IMR-90 (cell line): ENCODE results near the gene SCGB1A1. TPM values are rescaled to one million over a fixed set of nuclear protein-coding genes. Genes with fewer than 3 reads are reported as not detected.

Source experiments
- ATAC-seq: fragments of 200-7000 bp; cut with Tn5 transposase; 2 replicates; pipeline ENCODE4 v1.9.1; 2020; ENCODE audit warnings: low read depth, mild to moderate bottlenecking, moderate library complexity
- BruUV-seq: library from RNA; stranded (reverse); fragments of 400-500 nt; replicated peaks from 2 replicates; lab custom pipeline; 2021; lab: Mats Ljungman, UMichigan
- CTCF ChIA-PET: fragments of 300-600 bp; formaldehyde crosslinking; extraction: SDS; loops from one replicate; lab custom pipeline; 2021; ENCODE audit warnings: antibody characterized with exemption; lab: Yijun Ruan, JAX
- POLR2A ChIA-PET: fragments of 300-600 bp; sonication (Branson Sonifier 250); formaldehyde crosslinking; loops from one replicate; lab custom pipeline; 2022; ENCODE audit warnings: antibody characterized with exemption; ENCODE audit not compliant: unreplicated experiment; lab: Charles Lee
- DNase-seq: peaks from one replicate; pipeline ENCODE4 v3.0.0; 2013
- H2AFZ ChIP-seq: replicated peaks from 2 replicates; pipeline ENCODE3; 2013; ENCODE audit warnings: low read length, mild to moderate bottlenecking; ENCODE audit not compliant: poor library complexity
- H2AK5ac ChIP-seq: 2 replicates; pipeline ENCODE4 v1.6.1; 2013; ENCODE audit warnings: low read depth, low read length, inconsistent platforms
- H2AK9ac ChIP-seq: replicated peaks from 2 replicates; pipeline ENCODE3; 2013; ENCODE audit warnings: mild to moderate bottlenecking, low read depth, low read length, moderate library complexity; ENCODE audit not compliant: poor library complexity
- H2BK120ac ChIP-seq: 2 replicates; pipeline ENCODE4 v1.6.1; 2013; ENCODE audit warnings: low read depth, low read length, inconsistent platforms
- H2BK15ac ChIP-seq: 3 replicates; pipeline ENCODE4 v1.6.1; 2013; ENCODE audit warnings: low read depth, low read length, inconsistent platforms
- H2BK20ac ChIP-seq: 2 replicates; pipeline ENCODE4 v1.6.1; 2013; ENCODE audit warnings: low read depth, mild to moderate bottlenecking, inconsistent platforms, low read length, moderate library complexity
- H2BK5ac ChIP-seq: 2 replicates; pipeline ENCODE4 v1.6.1; 2013; ENCODE audit warnings: mild to moderate bottlenecking, low read depth, low read length, inconsistent platforms; ENCODE audit not compliant: poor library complexity, severe bottlenecking
- H3K14ac ChIP-seq: replicated peaks from 2 replicates; pipeline ENCODE4 v1.6.1; 2013; ENCODE audit warnings: low read depth, low read length, inconsistent platforms
- H3K18ac ChIP-seq: 2 replicates; pipeline ENCODE4 v1.6.1; 2013; ENCODE audit warnings: low read depth, low read length, control low read depth
- H3K23ac ChIP-seq: 2 replicates; pipeline ENCODE4 v1.6.1; 2013; ENCODE audit warnings: low read depth, low read length, inconsistent platforms
- H3K27ac ChIP-seq: 2 replicates; pipeline ENCODE4 v1.5.1; 2013; ENCODE audit warnings: mild to moderate bottlenecking, control low read depth, low read length; ENCODE audit not compliant: insufficient read depth
- H3K27me3 ChIP-seq: 2 replicates; pipeline ENCODE4 v1.6.1; 2013; ENCODE audit warnings: low read length; ENCODE audit not compliant: control insufficient read depth, insufficient read depth
- H3K36me3 ChIP-seq: 2 replicates; pipeline ENCODE4 v1.6.1; 2013; ENCODE audit warnings: low read length, mixed read lengths; ENCODE audit not compliant: control insufficient read depth, insufficient read depth
- H3K4ac ChIP-seq: 2 replicates; pipeline ENCODE4 v1.6.1; 2013; ENCODE audit warnings: low read depth, low read length, inconsistent platforms
- H3K4me1 ChIP-seq: 2 replicates; pipeline ENCODE4 v1.6.1; 2013; ENCODE audit warnings: low read length, mixed read lengths; ENCODE audit not compliant: control insufficient read depth, insufficient read depth
- H3K4me2 ChIP-seq: 2 replicates; pipeline ENCODE4 v1.6.1; 2013; ENCODE audit warnings: low read depth, mild to moderate bottlenecking, control low read depth, low read length, moderate library complexity
- H3K4me3 ChIP-seq: 2 replicates; pipeline ENCODE4 v1.5.1; 2013; ENCODE audit warnings: low read depth, mild to moderate bottlenecking, control low read depth, low read length, moderate library complexity; ENCODE audit not compliant: insufficient read depth
- H3K56ac ChIP-seq: 2 replicates; pipeline ENCODE4 v1.6.1; 2013; ENCODE audit warnings: low read length, inconsistent platforms; ENCODE audit not compliant: insufficient read depth; ENCODE audit errors: extremely low read depth
- H3K79me1 ChIP-seq, 2 experiments: 2 replicates each; pipeline ENCODE4 v1.6.1; 2013; ENCODE audit warnings: low read length in 2 of 2, inconsistent platforms in 1 of 2, low read depth in 1 of 2
- H3K9ac ChIP-seq: 2 replicates; pipeline ENCODE4 v1.6.1; 2013; ENCODE audit warnings: low read depth, low read length, control low read depth
- H3K9me1 ChIP-seq: 2 replicates; pipeline ENCODE4 v1.6.1; 2013; ENCODE audit warnings: low read length, inconsistent platforms; ENCODE audit not compliant: insufficient read depth
- H3K9me3 ChIP-seq: 2 replicates; pipeline ENCODE4 v1.6.1; 2013; ENCODE audit warnings: low read length; ENCODE audit not compliant: control insufficient read depth, insufficient read depth
- H4K20me1 ChIP-seq: 2 replicates; pipeline ENCODE4 v1.6.1; 2013; ENCODE audit warnings: low read length, inconsistent platforms; ENCODE audit not compliant: insufficient read depth
- H4K5ac ChIP-seq: 2 replicates; pipeline ENCODE4 v1.6.1; 2013; ENCODE audit warnings: mild to moderate bottlenecking, low read depth, low read length, control low read depth
- H4K8ac ChIP-seq, 2 experiments: 2 replicates each; pipeline ENCODE4 v1.6.1; 2013; ENCODE audit warnings: low read depth in 2 of 2, low read length in 2 of 2, control low read depth in 1 of 2, inconsistent platforms in 1 of 2
- H4K91ac ChIP-seq: 2 replicates; pipeline ENCODE4 v1.6.1; 2013; ENCODE audit warnings: low read depth, low read length, inconsistent platforms; ENCODE audit not compliant: insufficient read depth
- CEBPB ChIP-seq: IDR thresholded peaks from 2 replicates; pipeline ENCODE4 v1.6.1; 2012; ENCODE audit warnings: low read depth, low read length, improper control_type of control experiment
- CHD1 ChIP-seq: IDR thresholded peaks from 2 replicates; pipeline ENCODE4 v1.6.1; 2012; ENCODE audit warnings: low read depth, low read length, improper control_type of control experiment
- FOS ChIP-seq: fragments of 150-350 bp; IDR thresholded peaks from 2 replicates; pipeline ENCODE4 v1.6.1; 2016; ENCODE audit warnings: low read depth, low read length
- MAFK ChIP-seq: IDR thresholded peaks from 2 replicates; pipeline ENCODE4 v1.6.1; 2012; ENCODE audit warnings: low read depth, low read length, improper control_type of control experiment
- MXI1 ChIP-seq: IDR thresholded peaks from 2 replicates; pipeline ENCODE4 v1.6.1; 2012; ENCODE audit warnings: low read depth, mild to moderate bottlenecking, low read length, moderate library complexity, borderline replicate concordance
- POLR2A ChIP-seq: IDR thresholded peaks from 2 replicates; pipeline ENCODE4 v1.6.1; 2012; ENCODE audit warnings: mild to moderate bottlenecking, low read depth, low read length
- RAD21 ChIP-seq: IDR thresholded peaks from 2 replicates; pipeline ENCODE4 v1.6.1; 2012; ENCODE audit warnings: low read length, improper control_type of control experiment
- SMC3 ChIP-seq: fragments of 150-350 bp; IDR thresholded peaks from 2 replicates; pipeline ENCODE4 v1.6.1; 2016; ENCODE audit warnings: low read depth, mild to moderate bottlenecking, antibody characterized with exemption, low read length, moderate library complexity
- WGBS, 2 experiments: methylation state at CpG; one replicate each; pipeline versions ENCODE4 v1.1.5 to v1.1.7; 2013; ENCODE audit warnings: missing lambda C conversion rate in 2 of 2; ENCODE audit not compliant: insufficient read length in 1 of 2; ENCODE audit errors: extremely low coverage in 2 of 2; 5-methylcytosine and 5-hydroxymethylcytosine counted together
- dilution Hi-C: fragments of 300-500 bp; cut with HindIII; formaldehyde crosslinking; loops from one replicate; pipeline ENCODE4 v1.14.3; 2018; ENCODE audit warnings: low sequenced_read_pairs; ENCODE audit not compliant: unreplicated experiment
- in situ Hi-C: fragments of 300-500 bp; cut with MboI; formaldehyde crosslinking; loops from 3 replicates; pipeline ENCODE4 v1.14.3; 2019; ENCODE audit warnings: low sequenced_read_pairs, inconsistent platforms, mixed read lengths
- intact Hi-C: fragments of 100-400 bp; cut with micrococcal nuclease; formaldehyde crosslinking; loops from 2 replicates; pipeline ENCODE4 v1.10.0; 2022
- polyA plus RNA-seq, 3 experiments: library from polyadenylated mRNA; depleted of rRNA; stranded (reverse); fragments of >200 nt; gene quantifications; 2 replicates each; pipeline ENCODE4 v1.2.3, GENCODE V29; 2012; ENCODE audit warnings: low replicate concordance in 1 of 3
- total RNA-seq: library from RNA; depleted of rRNA; stranded (reverse); fragments of >200 nt; gene quantifications from 2 replicates; pipeline ENCODE4 v1.2.3, GENCODE V29; 2012
- TF ChIP-seq, protein P1 (sequence below): conservative IDR thresholded peaks from 2 replicates; pipeline ENCODE4 v1.5.1; 2012; ENCODE audit warnings: mild to moderate bottlenecking, low read depth, low read length, improper control_type of control experiment

Gene SCGB1A1
- total and polyA plus RNA-seq, 2 of the 4 experiments (the other 2 are of a cell fraction): not detected

DNA sequence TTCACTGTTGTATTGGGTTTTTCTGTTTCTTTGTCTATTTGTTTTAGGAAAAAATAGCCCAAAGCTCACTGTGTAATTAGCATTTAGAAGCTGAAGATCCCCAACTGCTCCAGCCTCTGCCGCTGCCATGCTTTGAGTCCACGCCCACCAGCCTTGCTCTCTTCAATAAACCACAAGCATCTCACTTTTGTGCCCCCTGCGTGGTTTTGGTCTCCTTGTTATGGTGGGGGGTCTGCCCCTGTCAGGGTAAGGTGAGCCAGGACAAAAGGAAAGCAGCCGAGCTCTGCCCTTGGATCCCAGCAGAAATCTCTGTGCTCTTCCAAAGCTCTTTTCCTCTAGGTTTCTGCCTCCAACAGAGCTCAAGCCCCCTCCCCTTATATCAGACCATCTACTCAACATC lies 4.2 kb downstream of the SCGB1A1 start:
- ChIA-PET POLR2A (no interaction called here), CTCF (interaction anchor here (0.8 kb wide), 1 partner anchor 120 kb away, joined by 4 read pairs; no protein-coding TSS in a partner anchor)
- no peak overlapping the region for H2BK5ac ChIP-seq
- peaks cover 19% of the 10 kb centered on the region for H3K4me1 ChIP-seq
- H3K36me3 ChIP-seq: no peaks in the 10 kb centered on the region
- no peaks in the 10 kb centered on the region for H3K27me3 ChIP-seq
- no peak overlapping the region for H3K56ac ChIP-seq
- no peak for DNase-seq
- no peak overlapping the region for H4K91ac ChIP-seq
- intact Hi-C loops (no loop called here), dilution Hi-C loops (no loop called here), in situ Hi-C loops (loop anchor here (5.0 kb wide), 1 partner anchor 129 kb away; no protein-coding TSS in a partner anchor)
- H2BK120ac ChIP-seq: no peak overlapping the region
- H3K9me3 ChIP-seq: no peaks in the 10 kb centered on the region
- H4K8ac ChIP-seq: no peak overlapping the region
- H3K27ac ChIP-seq: no peak overlapping the region
- H4K20me1 ChIP-seq: no peaks in the 10 kb centered on the region
- peak overlapping the region; percentile 35; the same call in 1 of the 2 replicates for H2AK5ac ChIP-seq
- no peak overlapping the region for H2AFZ ChIP-seq
- peaks cover 0 to 12% of the 10 kb centered on the region in 2 experiments; a peak in 2 of 4 replicates for H3K79me1 ChIP-seq
- no peak overlapping the region for H3K18ac ChIP-seq
- H3K9me1 ChIP-seq: peaks cover 4% of the 10 kb centered on the region; the same call in 1 of the 2 replicates
- H3K23ac ChIP-seq: no peak overlapping the region
- no peak overlapping the region for H3K9ac ChIP-seq
- no peak for TF ChIP-seq CEBPB
- TF ChIP-seq CHD1: no peak
- no peak for TF ChIP-seq SMC3
- TF ChIP-seq FOS: no peak
- TF ChIP-seq POLR2A: no peak
- TF ChIP-seq MAFK: no peak
- no peak for TF ChIP-seq RAD21
- no peak for TF ChIP-seq MXI1
- TF ChIP-seq, protein P1, sequence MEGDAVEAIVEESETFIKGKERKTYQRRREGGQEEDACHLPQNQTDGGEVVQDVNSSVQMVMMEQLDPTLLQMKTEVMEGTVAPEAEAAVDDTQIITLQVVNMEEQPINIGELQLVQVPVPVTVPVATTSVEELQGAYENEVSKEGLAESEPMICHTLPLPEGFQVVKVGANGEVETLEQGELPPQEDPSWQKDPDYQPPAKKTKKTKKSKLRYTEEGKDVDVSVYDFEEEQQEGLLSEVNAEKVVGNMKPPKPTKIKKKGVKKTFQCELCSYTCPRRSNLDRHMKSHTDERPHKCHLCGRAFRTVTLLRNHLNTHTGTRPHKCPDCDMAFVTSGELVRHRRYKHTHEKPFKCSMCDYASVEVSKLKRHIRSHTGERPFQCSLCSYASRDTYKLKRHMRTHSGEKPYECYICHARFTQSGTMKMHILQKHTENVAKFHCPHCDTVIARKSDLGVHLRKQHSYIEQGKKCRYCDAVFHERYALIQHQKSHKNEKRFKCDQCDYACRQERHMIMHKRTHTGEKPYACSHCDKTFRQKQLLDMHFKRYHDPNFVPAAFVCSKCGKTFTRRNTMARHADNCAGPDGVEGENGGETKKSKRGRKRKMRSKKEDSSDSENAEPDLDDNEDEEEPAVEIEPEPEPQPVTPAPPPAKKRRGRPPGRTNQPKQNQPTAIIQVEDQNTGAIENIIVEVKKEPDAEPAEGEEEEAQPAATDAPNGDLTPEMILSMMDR: no peak
- no peak overlapping the region for H3K4me2 ChIP-seq
- no peak overlapping the region for H3K4me3 ChIP-seq
- no peak for ATAC-seq
- no peak overlapping the region for H2BK15ac ChIP-seq
- H2AK9ac ChIP-seq: no peak overlapping the region
- BruUV-seq: no TSS peak
- WGBS, 2 experiments: no CpG with 5 or more reads among the region's 4 CpGs
- H3K4ac ChIP-seq: no peak overlapping the region
- H3K14ac ChIP-seq: no peak overlapping the region
- H2BK20ac ChIP-seq: no peak overlapping the region
- H4K5ac ChIP-seq: no peak overlapping the region; the same call in 1 of the 2 replicates
